GM12878 (cell line): ENCODE results near the gene TRIM46. TPM values are rescaled to one million over a fixed set of nuclear protein-coding genes. Genes with fewer than 3 reads are reported as not detected.

Experiments used
- ATAC-seq: fragments of 200-7000 bp; cut with Tn5 transposase; 3 replicates; pipeline ENCODE4 v1.9.1; 2020; ENCODE audit warnings: mild to moderate bottlenecking, moderate library complexity
- BruUV-seq: library from RNA; stranded (reverse); fragments of 400-500 nt; replicated peaks from 2 replicates; lab custom pipeline; 2021; lab: Mats Ljungman, UMichigan
- CTCF ChIA-PET: fragments of 300-600 bp; sonication (Branson Sonifier 250); formaldehyde crosslinking; extraction: SDS; loops from one replicate; lab custom pipeline; 2021; ENCODE audit warnings: inconsistent platforms; lab: Yijun Ruan, JAX
- POLR2A ChIA-PET: fragments of 350-600 bp; formaldehyde crosslinking; extraction: SDS; loops from one replicate; lab custom pipeline; 2021; ENCODE audit warnings: inconsistent platforms; lab: Charles Lee
- RAD21 ChIA-PET: fragments of 300-600 bp; sonication (Branson Sonifier 250); formaldehyde crosslinking; loops from one replicate; lab custom pipeline; 2023; ENCODE audit warnings: antibody characterized with exemption; ENCODE audit not compliant: unreplicated experiment; lab: Charles Lee
- SMC1A ChIA-PET: fragments of 300-600 bp; sonication (Branson Sonifier 250); formaldehyde crosslinking; loops from one replicate; lab custom pipeline; 2023; ENCODE audit not compliant: unreplicated experiment, uncharacterized antibody; lab: Charles Lee
- DNase-seq: peaks from one replicate; pipeline ENCODE4 v3.0.0-alpha.2; 2011; ENCODE audit warnings: low read depth, low spot score
- FAIRE-seq: peaks from 3 replicates; lab custom pipeline; 2011; peaks lifted over from hg19 to GRCh38; lab: Jason Lieb, UNC
- H2AFZ ChIP-seq: 2 replicates; pipeline ENCODE4 v1.6.0; 2011; ENCODE audit warnings: low read depth, low read length, control low read depth; ENCODE audit not compliant: control insufficient read depth
- H3K27ac ChIP-seq: 2 replicates; pipeline ENCODE4 v1.5.1; 2011; ENCODE audit warnings: control low read depth; ENCODE audit not compliant: control insufficient read depth, insufficient read depth
- H3K27me3 ChIP-seq, 2 experiments: replicated peaks in 1 of 2; 2 replicates each; pipeline versions ENCODE4 v1.6.0 to v1.6.1; 2011; ENCODE audit warnings: low read length in 1 of 2; ENCODE audit not compliant: control insufficient read depth in 2 of 2, insufficient read depth in 2 of 2
- H3K36me3 ChIP-seq, 2 experiments: 2 replicates each; pipeline ENCODE4 v1.5.1; 2011; ENCODE audit warnings: low read length in 1 of 2; ENCODE audit not compliant: control insufficient read depth in 2 of 2, insufficient read depth in 2 of 2
- H3K4me1 ChIP-seq: 2 replicates; pipeline ENCODE4 v1.6.1; 2011; ENCODE audit warnings: mild to moderate bottlenecking, low read length, moderate library complexity, mixed read lengths; ENCODE audit not compliant: control insufficient read depth, insufficient read depth
- H3K4me2 ChIP-seq: 2 replicates; pipeline ENCODE4 v1.6.0; 2011; ENCODE audit warnings: control low read depth; ENCODE audit not compliant: control insufficient read depth, insufficient read depth
- H3K4me3 ChIP-seq: fragments of 200-600 bp; sonication (generic); 2 replicates; pipeline ENCODE4 v1.5.1; 2016
- H3K79me2 ChIP-seq: 2 replicates; pipeline ENCODE4 v1.6.0; 2011; ENCODE audit warnings: low read length; ENCODE audit not compliant: control insufficient read depth, insufficient read depth
- H3K9ac ChIP-seq: 2 replicates; pipeline ENCODE4 v1.8.0; 2011; ENCODE audit warnings: low read length, control low read depth, mixed read lengths; ENCODE audit not compliant: control insufficient read depth, insufficient read depth
- H3K9me3 ChIP-seq: replicated peaks from 3 replicates; pipeline ENCODE4 v1.5.1; 2011; ENCODE audit warnings: mild to moderate bottlenecking, low read length; ENCODE audit not compliant: control insufficient read depth, insufficient read depth
- H4K20me1 ChIP-seq: 2 replicates; pipeline ENCODE4 v1.6.0; 2011; ENCODE audit not compliant: control insufficient read depth, insufficient read depth
- CREB1 ChIP-seq: IDR thresholded peaks from 2 replicates; pipeline ENCODE4 v1.6.1; 2012; ENCODE audit warnings: low read depth, mild to moderate bottlenecking, inconsistent platforms
- EED ChIP-seq: sonication (generic); IDR thresholded peaks from 2 replicates; pipeline ENCODE4 v1.6.1; 2016; ENCODE audit warnings: antibody characterized with exemption, low read depth
- FOS ChIP-seq: IDR thresholded peaks from 3 replicates; pipeline ENCODE4 v1.6.1; 2011; ENCODE audit warnings: borderline replicate concordance; ENCODE audit not compliant: insufficient read length; ENCODE audit errors: extremely low read depth
- HDAC2 ChIP-seq: fragments of 200-600 bp; sonication (generic); IDR thresholded peaks from 2 replicates; pipeline ENCODE4 v1.6.1; 2017
- HDAC6 ChIP-seq: fragments of 200-600 bp; sonication (generic); IDR thresholded peaks from one replicate; pipeline ENCODE4 v1.8.0; 2017; ENCODE audit warnings: antibody characterized with exemption; ENCODE audit not compliant: unreplicated experiment
- LARP7 ChIP-seq: fragments of 450-650 bp; IDR thresholded peaks from 2 replicates; pipeline ENCODE4 v1.6.1; 2017; ENCODE audit warnings: mild to moderate bottlenecking
- NBN ChIP-seq: fragments of 450-650 bp; IDR thresholded peaks from 2 replicates; pipeline ENCODE4 v1.6.1; 2016
- NR2F1 ChIP-seq: fragments of 450-650 bp; conservative IDR thresholded peaks from 2 replicates; pipeline ENCODE4 v1.6.1; 2017; ENCODE audit warnings: mild to moderate bottlenecking
- POLR2A ChIP-seq: IDR thresholded peaks from 2 replicates; pipeline ENCODE4 v1.6.1; 2011; ENCODE audit warnings: low read depth, mild to moderate bottlenecking, low read length
- POLR2AphosphoS2 ChIP-seq: IDR thresholded peaks from 2 replicates; pipeline ENCODE4 v1.6.1; 2011; ENCODE audit warnings: low read depth, mild to moderate bottlenecking, low read length, improper control_type of control experiment, moderate library complexity
- POU2F2 ChIP-seq: IDR thresholded peaks from 3 replicates; pipeline ENCODE4 v1.6.1; 2011; ENCODE audit warnings: low read depth, mild to moderate bottlenecking, low read length, borderline replicate concordance
- RB1 ChIP-seq: fragments of 450-650 bp; formaldehyde crosslinking; IDR thresholded peaks from 2 replicates; pipeline ENCODE4 v1.6.1; 2017; ENCODE audit warnings: mild to moderate bottlenecking, borderline replicate concordance
- SIN3A ChIP-seq: IDR thresholded peaks from 2 replicates; pipeline ENCODE4 v1.6.1; 2012; ENCODE audit warnings: low read depth, low read length, improper control_type of control experiment
- SRF ChIP-seq, 2 experiments: IDR thresholded peaks; 2 replicates each; pipeline ENCODE4 v1.6.1; 2011; ENCODE audit warnings: low read depth in 2 of 2, low read length in 2 of 2, mild to moderate bottlenecking in 1 of 2, moderate library complexity in 1 of 2
- ZNF274 ChIP-seq: IDR thresholded peaks from one replicate; pipeline ENCODE4 v1.8.0; 2011; ENCODE audit not compliant: insufficient read length, insufficient read depth
- WGBS: methylation state at CpG from one replicate; pipeline ENCODE4 v1.1.6; 2016; ENCODE audit warnings: low lambda C conversion rate; ENCODE audit not compliant: insufficient replicate concordance, insufficient coverage; ENCODE audit errors: missing lambda C conversion rate; 5-methylcytosine and 5-hydroxymethylcytosine counted together
- in situ Hi-C: fragments of 300-500 bp; cut with MboI; formaldehyde crosslinking; loops from 9 replicates; pipeline ENCODE4 v1.14.3; 2018; ENCODE audit warnings: mixed read lengths
- intact Hi-C: fragments of 100-400 bp; cut with micrococcal nuclease; formaldehyde crosslinking; loops from one replicate; pipeline ENCODE4 v1.14.2; 2022; ENCODE audit not compliant: unreplicated experiment
- polyA plus RNA-seq, 11 experiments: library from polyadenylated mRNA; depleted of rRNA in 4 of 11; unstranded in 6 of 11; stranded (reverse) in 5 of 11; fragments of >200 nt; fragmentation: Nextera tagmentation in 4 of 11; fragmentation: Illumina TruSeq in 1 of 11; extraction: Ambion mirVana in 4 of 11; extraction: Trizol in 1 of 11; gene quantifications; 1 replicate in 1 of 11; 2 replicates in 10 of 11; pipeline versions ENCODE4 v1.2.1 to v1.2.3, GENCODE V29; 2011 to 2016; ENCODE audit warnings: inconsistent platforms in 2 of 11, missing spikeins in 2 of 11, low read depth in 1 of 11
- total RNA-seq, 4 experiments: library from RNA; depleted of rRNA in 3 of 4; stranded (reverse); fragments of >200 nt in 3 of 4; fragmentation: Illumina TruSeq in 1 of 4; extraction: Trizol in 1 of 4; gene quantifications; 2 replicates each; pipeline versions ENCODE4 v1.2.1 to v1.2.3, GENCODE V29; 2013 to 2021
- TF ChIP-seq, protein P1 (sequence below): fragments of 450-650 bp; IDR thresholded peaks from 2 replicates; pipeline ENCODE4 v1.6.1; 2017; ENCODE audit warnings: low read depth, mild to moderate bottlenecking, moderate library complexity
- TF ChIP-seq, protein P2 (sequence below): IDR thresholded peaks from 2 replicates; pipeline ENCODE4 v1.6.1; 2011; ENCODE audit warnings: low read depth, low read length, improper control_type of control experiment, borderline replicate concordance
- TF ChIP-seq, protein P3 (sequence below): fragments of 450-650 bp; IDR thresholded peaks from 2 replicates; pipeline ENCODE4 v1.6.1; 2017; ENCODE audit warnings: mild to moderate bottlenecking
- TF ChIP-seq, protein P4 (sequence below): fragments of 450-650 bp; IDR thresholded peaks from 2 replicates; pipeline ENCODE4 v1.6.1; 2016; ENCODE audit warnings: mild to moderate bottlenecking

TRIM46 gene
- total and polyA plus RNA-seq, 10 of the 15 experiments (the other 5 are each of a cell fraction or from before 2014, with no cell fraction given): 0.08 to 3.1 (median 0.97) TPM

DNA sequence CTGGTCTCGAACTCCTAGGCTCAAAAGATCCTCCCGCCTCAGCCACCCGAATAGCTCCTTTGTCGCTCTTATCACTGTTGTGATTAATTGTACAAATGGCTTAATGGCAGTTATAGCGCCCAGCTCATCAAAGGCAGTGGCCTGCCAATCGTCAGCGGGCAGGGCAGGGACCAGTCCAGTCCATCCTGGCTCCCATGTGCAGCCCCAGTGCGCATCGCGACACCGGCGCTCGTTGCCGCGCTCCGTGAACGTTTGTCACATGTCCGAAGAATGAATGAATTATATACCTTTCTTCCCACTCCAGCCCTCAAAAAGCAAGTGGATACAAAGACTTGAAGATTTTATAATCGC is 53.2 kb downstream of the TRIM46 start:
- ATAC-seq: peak; percentile 55
- POLR2A ChIA-PET: interaction anchor here (0.8 to 6.9 kb wide), 8 partner anchors 15 to 81 kb away, joined by 3 to 84 read pairs (median 10); partner anchors contain the start of genes FDPS, KRTCAP2, MTX1 and THBS3
- RAD21 ChIA-PET: interaction anchor here (1.0 to 6.5 kb wide), 9 partner anchors 14 to 136 kb away, joined by 3 to 85 read pairs (median 4); partner anchors contain the start of genes KRTCAP2, MTX1 and THBS3
- no peak for DNase-seq
- peak overlapping the region; percentile 75 for H2AFZ ChIP-seq
- peak overlapping the region; percentile 96 for H3K27ac ChIP-seq
- 1% methylated on average over 19 of the region's 19 CpGs for WGBS
- intact Hi-C loops: loop anchor here (1.0 kb wide), 2 partner anchors 20 to 51 kb away; partner anchors contain the start of gene THBS3
- H3K4me2 ChIP-seq: peak overlapping the region; percentile 88
- no peaks in the 10 kb centered on the region; a peak in 1 of 4 replicates for H3K36me3 ChIP-seq
- in situ Hi-C loops: no loop called here
- H3K9ac ChIP-seq: peak overlapping the region; percentile 89
- peaks cover 22% of the 10 kb centered on the region for H3K79me2 ChIP-seq
- H3K9me3 ChIP-seq: no peaks in the 10 kb centered on the region
- H4K20me1 ChIP-seq: no peaks in the 10 kb centered on the region
- no peak for FAIRE-seq
- peak overlapping the region; percentile 67 for H3K4me3 ChIP-seq
- BruUV-seq: TSS peak; percentile 96
- CTCF ChIA-PET: interaction anchor here (0.6 to 7.0 kb wide), 14 partner anchors 10 to 276 kb away, joined by 3 to 154 read pairs (median 10); partner anchors contain the start of genes KRTCAP2, MTX1, SCAMP3 and THBS3
- peaks cover 36% of the 10 kb centered on the region for H3K4me1 ChIP-seq
- no peaks in the 10 kb centered on the region for H3K27me3 ChIP-seq
- SMC1A ChIA-PET: interaction anchor here (0.5 to 6.7 kb wide), 8 partner anchors 9 to 54 kb away, joined by 3 to 89 read pairs (median 4); partner anchors contain the start of genes KRTCAP2, MTX1 and THBS3
- TF ChIP-seq, protein P1, sequence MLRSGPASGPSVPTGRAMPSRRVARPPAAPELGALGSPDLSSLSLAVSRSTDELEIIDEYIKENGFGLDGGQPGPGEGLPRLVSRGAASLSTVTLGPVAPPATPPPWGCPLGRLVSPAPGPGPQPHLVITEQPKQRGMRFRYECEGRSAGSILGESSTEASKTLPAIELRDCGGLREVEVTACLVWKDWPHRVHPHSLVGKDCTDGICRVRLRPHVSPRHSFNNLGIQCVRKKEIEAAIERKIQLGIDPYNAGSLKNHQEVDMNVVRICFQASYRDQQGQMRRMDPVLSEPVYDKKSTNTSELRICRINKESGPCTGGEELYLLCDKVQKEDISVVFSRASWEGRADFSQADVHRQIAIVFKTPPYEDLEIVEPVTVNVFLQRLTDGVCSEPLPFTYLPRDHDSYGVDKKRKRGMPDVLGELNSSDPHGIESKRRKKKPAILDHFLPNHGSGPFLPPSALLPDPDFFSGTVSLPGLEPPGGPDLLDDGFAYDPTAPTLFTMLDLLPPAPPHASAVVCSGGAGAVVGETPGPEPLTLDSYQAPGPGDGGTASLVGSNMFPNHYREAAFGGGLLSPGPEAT: no peak; the same call in 1 of the 2 replicates
- 0 out of 2 replicates have a peak, but pooled peaks have one; percentile 5 for TF ChIP-seq CREB1
- no peak for TF ChIP-seq NR2F1
- TF ChIP-seq LARP7: peak; percentile 64; the same call in 1 of the 2 replicates
- no peak for TF ChIP-seq SRF (IDR thresholded peaks at IDR 0.05; ENCODE audit: low read depth in 2 of 2, low read length in 2 of 2)
- 0 out of 2 replicates have a peak, but pooled peaks have one; percentile 19 for TF ChIP-seq RB1
- TF ChIP-seq, protein P2, sequence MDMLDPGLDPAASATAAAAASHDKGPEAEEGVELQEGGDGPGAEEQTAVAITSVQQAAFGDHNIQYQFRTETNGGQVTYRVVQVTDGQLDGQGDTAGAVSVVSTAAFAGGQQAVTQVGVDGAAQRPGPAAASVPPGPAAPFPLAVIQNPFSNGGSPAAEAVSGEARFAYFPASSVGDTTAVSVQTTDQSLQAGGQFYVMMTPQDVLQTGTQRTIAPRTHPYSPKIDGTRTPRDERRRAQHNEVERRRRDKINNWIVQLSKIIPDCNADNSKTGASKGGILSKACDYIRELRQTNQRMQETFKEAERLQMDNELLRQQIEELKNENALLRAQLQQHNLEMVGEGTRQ: no peak
- TF ChIP-seq, protein P3, sequence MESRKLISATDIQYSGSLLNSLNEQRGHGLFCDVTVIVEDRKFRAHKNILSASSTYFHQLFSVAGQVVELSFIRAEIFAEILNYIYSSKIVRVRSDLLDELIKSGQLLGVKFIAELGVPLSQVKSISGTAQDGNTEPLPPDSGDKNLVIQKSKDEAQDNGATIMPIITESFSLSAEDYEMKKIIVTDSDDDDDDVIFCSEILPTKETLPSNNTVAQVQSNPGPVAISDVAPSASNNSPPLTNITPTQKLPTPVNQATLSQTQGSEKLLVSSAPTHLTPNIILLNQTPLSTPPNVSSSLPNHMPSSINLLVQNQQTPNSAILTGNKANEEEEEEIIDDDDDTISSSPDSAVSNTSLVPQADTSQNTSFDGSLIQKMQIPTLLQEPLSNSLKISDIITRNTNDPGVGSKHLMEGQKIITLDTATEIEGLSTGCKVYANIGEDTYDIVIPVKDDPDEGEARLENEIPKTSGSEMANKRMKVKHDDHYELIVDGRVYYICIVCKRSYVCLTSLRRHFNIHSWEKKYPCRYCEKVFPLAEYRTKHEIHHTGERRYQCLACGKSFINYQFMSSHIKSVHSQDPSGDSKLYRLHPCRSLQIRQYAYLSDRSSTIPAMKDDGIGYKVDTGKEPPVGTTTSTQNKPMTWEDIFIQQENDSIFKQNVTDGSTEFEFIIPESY: 0 out of 2 replicates have a peak, but pooled peaks have one; percentile 5
- TF ChIP-seq, protein P4, sequence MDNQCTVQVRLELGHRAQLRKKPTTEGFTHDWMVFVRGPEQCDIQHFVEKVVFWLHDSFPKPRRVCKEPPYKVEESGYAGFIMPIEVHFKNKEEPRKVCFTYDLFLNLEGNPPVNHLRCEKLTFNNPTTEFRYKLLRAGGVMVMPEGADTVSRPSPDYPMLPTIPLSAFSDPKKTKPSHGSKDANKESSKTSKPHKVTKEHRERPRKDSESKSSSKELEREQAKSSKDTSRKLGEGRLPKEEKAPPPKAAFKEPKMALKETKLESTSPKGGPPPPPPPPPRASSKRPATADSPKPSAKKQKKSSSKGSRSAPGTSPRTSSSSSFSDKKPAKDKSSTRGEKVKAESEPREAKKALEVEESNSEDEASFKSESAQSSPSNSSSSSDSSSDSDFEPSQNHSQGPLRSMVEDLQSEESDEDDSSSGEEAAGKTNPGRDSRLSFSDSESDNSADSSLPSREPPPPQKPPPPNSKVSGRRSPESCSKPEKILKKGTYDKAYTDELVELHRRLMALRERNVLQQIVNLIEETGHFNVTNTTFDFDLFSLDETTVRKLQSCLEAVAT: peak; percentile 55; the same call in 1 of the 2 replicates
- TF ChIP-seq SIN3A: peak; percentile 18; the same call in 1 of the 2 replicates
- peak; percentile 85; the same call in 1 of the 2 replicates for TF ChIP-seq NBN
- no peak for TF ChIP-seq POU2F2
- TF ChIP-seq POLR2AphosphoS2: no peak
- no peak for TF ChIP-seq FOS
- no peak for TF ChIP-seq HDAC6
- no peak for TF ChIP-seq ZNF274
- TF ChIP-seq HDAC2: no peak
- peak; percentile 63; the same call in 1 of the 2 replicates for TF ChIP-seq POLR2A
- TF ChIP-seq EED: no peak
